Measurements from ENCODE around the gene KIF16B.
"Not testable (repeated sequence)": the region's sequence is repeated elsewhere in the genome, so short reads cannot be mapped to it uniquely, and the experiment has no call there.

KIF16B gene

DNA sequence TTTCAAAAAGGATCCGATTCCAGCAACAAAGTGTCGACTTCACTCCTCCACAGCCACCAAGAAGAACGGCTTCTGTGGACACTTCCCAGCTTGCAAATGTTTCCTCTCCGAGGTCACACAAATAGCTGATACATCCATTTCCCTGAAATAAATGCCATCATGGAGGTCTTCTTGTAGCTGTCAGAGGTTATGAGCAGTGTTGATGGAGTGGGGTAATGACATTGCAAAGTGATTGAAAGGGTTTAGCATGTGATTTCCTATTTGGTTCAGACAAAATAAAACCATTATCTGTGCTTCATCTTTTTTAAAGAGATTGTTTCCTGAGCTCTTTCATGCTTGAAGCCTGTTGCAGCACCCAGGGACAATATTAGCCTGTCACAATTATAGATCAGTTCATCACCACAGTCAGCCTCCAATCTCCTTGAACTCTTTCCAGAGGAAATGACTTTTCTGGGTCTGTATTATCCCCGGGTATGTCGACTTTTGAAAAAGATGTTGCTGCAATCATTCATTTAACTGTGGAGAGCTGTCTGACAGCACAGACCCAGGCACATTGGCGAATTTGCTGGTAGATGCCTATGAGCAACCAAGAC is 16.9 kb upstream of the KIF16B start:
- DNase-seq: no peak

DNA sequence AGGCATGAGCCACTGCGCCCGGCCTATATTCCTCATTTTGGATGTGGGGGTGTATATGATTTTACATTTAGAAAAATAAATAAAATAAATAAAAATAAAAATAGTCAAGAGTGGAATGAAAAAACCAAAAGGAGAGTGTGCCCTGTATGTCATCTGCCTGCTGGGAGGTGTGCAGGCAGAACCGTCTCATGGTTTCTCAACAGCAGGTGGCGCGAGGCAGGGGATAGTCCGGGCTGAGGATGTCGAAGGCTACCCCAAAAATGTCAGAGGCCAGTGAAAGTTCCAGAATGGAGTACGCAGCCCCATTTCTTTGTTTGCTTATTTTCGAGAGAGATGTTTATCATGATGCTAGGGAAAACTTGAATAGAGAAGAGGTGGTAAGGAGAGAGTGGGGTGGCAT is 16.4 kb upstream of the KIF16B start:
- DNase-seq: no peak

DNA sequence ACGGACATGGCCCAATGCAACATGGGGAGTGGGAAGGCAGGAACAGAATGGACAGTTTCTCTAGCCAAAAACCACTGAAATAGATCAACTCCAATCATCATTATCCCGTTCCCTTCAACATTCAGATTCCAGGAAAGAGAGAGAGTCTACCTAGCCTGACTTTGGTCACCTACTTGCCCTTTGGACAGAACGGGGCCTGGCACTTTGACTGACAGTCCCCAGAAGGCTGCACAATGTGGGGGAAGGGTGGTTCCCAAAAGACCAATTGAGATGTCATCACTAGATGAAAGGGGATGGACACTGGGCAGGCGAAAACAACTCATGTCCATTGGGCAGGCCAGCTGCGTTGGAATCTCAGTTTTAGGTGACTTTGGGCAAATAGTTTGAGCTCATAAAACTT is 15.0 kb upstream of the KIF16B start:
- DNase-seq: no peak

DNA sequence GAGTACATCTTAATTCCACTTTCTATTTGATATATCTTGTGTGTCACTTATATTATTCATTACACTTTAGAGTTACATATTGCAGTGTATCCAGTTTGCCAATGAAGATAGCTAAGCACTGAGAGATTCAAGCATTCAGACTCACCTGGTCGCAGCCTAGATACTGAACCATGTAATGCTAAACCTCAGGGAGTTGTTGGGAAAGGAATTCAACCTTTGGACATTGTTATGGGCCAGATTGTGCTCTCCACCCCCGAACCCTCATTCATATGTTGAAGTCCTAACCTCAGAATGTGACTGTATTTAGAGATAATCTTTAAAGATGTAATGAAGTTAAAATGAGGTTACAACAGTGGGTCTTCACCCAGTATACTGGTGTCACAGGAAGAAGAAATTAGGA is 13.8 kb upstream of the KIF16B start:
- DNase-seq: no peak

DNA sequence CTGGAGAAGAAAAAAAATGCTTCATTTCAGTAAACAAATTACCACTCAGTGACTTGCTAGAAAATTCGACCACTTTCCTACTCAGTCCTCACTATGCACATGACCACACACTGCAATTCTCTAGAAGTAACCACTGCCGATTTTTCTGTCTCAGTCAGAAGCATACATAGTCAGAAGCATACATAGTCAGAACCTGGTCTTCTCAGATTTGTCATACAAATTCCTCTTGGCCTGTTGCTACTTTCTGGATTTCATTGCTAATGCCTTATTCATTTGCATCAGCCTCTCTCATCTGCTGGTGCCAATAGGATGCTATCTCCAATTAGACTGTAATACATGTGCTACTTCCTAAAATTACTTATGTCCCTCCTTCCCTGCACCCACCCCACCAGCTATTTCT is 10.2 kb upstream of the KIF16B start:
- DNase-seq: no peak

DNA sequence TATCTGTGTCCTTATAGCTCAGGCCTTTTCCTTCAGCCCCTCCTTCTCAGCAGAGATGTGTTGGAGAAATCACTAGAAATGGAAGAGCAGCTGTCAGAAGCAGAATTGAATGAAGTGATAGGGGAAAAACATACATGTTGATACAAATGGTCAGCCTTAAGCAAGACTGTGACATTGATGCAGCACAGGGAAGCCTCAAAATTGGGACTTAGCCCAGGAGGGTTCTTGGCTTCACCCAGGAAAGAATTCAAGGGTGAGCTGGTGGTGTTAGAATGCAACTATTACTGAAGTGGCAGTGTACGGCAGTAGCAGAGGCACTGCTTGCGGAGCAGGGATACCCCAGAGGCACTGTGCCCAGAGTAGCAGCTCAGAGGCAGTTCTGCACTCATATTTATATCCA is 8.0 kb upstream of the KIF16B start:
- no peak for DNase-seq

DNA sequence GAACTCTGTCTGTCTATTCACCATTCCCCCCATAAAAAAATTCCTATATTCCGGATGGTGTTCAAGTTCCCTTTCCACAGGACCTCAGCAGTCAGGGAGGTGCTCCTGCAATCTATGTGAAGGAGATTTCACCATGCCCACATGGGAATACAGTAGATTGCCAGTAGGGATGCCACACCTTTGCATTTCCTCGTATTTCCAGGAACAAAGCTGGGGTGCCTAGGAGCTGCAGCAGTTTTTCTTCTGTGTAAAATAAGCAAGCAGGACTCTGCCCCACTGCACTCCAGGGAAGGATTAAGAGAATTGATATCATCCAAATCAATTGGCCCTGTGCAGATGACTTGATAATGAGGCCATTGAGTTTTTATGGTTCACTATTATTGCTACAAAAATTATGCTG is 7.4 kb upstream of the KIF16B start:
- no peak for DNase-seq

DNA sequence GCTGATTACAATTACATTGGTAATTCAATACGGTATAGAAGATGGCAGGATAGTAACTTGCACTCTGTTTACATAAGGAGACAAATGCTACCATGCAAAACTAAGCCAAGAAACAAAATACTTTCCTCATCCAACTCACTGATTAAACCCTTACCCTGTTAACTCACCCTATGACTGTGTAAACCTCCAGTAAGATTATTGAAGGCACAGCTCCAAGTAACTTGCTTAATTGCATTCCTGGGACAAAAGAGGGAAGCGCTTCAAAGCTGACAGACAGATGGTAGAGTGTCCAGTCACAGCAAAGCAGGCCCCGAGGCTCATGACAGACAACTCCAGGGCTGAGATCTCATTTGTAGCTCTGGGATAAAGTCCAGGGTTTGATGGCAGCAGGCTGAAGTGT is 6.9 kb upstream of the KIF16B start:
- no peak for DNase-seq

DNA sequence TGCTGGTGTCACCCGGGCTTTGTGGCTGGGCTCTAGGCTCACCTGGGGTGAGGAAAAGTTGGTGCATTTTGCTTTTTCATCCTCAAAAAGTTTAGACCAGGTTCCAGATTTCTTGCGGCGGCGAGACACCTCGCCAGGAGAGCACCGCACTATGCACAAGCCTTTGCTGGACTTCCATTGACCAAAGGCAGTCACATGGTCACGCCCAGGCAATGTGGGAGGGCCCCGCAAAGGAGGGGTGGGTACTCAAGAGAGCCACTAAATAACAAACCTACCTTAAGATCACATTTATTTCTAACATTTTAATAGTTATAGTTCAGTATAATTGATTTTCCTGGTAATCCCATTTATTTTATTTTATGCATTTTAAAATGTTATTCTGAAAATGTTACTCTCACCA is 3.0 kb upstream of the KIF16B start:
- no peak for DNase-seq

DNA sequence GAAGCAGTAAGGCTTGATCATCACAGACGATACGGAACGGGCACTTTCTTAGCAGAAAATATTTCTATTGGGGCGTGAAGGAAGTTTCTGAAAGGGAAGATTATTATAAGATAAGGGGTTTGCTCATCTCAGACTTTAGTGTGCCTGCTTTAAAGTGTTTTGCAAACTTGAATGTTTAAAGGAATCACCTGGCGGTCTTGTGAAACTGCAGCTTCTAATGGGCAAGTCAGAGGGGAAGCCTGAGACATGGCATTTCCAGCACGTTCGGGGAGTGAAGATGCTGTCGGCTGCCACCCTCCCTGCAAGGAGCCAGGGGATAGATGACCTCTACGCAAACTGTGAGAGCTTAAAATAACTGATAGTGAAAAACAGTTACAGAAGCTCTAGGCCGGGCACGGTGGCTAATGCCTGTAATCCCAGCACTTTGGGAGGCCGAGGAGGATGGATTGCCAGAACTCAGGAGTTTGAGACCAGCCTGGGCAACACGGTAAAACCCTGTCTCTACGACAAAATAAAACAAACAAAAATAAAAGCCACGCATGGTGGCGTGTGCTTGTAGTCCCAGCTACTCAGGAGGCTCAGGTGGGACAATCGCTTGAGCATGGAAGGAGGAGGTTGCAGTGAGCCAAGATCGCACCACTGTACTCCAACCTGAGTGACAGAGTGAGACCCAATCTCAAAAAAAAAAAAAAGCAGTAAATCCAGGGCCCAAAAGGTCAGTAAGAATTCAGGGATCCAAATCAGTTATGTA is 2.3 kb upstream of the KIF16B start:
- no peak for DNase-seq

DNA sequence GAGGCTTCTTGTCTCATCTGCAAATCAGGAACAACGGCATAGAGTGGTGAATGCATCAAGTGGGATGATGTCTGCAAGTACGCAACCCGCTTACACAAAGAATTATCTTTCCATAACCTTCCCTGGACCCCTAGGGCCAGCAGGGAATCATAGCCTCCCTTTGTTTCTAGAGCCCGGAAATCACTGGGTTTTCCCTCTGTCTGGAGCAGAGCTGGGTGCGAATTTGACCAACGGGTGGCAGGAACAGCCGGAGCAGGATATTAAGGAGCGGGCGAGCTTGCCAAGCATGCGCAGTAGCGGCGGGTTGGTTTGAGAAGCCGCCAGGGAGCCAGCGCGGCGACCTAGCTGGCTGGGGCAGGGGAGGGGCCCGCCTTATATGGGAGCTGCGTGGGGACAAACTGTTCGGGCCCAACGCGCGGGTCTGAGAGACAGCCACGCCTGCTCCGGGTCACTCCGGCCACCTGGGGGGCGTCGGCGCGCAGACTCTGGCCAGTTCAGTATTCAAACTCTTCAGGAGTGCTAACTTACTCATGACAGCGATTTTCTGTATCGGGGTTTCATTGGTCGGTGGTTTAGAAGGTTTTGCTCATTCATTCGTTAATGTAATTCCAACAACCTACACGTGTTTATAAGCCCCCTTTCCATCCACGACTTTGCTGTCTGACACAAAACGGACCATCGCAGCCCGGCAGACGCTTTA is 1.6 kb upstream of the KIF16B start:
- peak; percentile 86 to 93 (median 88) for DNase-seq

DNA sequence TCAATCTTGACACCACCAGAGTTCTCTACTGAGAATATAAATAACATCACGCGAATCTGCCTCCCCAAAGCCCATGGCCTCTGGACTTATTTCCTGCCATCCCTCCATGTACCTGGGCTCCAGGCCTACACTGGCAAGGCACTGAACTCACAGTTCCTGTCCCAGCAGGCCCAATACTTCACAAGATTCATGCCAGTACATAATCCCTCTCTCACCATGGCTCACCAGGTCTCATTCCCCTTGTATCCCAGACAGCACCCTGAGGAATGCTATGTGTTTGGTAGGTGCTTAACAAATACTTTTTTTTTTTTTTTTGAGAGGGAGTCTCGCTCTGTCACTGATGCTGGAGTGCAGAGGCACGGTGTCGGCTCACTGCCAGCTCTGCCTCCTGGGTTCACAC is 1.9 kb downstream of the KIF16B start:
- no peak for DNase-seq

DNA sequence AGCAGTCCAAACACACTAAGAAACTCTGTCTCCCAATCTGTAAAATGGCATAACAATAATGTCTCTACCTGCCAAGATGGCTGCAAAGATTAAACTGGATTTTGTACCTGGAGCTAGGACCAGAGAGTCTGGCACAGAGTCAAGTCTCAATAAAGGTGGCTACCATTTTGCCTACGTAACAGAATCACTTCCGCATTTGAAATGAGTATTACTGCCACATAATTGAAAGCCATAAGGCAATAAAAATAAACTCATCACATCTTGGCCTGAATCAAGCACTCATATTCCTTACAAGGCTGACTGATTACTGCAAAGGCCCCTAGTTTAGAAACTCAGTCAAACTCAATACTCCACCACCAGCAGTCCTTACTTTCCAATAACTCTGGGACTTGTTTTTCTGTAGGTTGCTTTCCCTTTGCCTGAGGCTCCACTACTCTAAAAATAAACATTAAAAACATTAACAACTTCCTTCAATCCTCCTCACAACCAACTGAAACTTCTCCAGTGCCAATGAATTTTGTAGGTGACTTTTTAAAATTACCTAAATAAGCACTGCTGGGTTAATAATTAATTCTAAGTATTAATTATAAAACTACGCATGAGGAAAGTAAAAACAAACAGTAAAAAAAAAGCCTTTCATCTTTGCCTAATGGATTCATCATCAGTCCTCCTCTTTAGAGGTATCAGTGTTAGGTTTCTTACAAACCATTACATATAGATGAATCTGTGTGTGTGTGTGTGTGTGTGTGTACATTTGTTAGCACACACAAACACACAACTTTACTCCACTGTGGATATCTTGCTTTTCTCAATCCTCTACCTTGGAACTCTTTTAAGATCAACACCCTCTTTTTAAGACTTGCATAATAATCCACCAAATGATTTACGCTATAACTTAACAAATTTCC is 3.7 kb downstream of the KIF16B start:
- peak in 1 of 4 experiments; percentile 11 for DNase-seq

DNA sequence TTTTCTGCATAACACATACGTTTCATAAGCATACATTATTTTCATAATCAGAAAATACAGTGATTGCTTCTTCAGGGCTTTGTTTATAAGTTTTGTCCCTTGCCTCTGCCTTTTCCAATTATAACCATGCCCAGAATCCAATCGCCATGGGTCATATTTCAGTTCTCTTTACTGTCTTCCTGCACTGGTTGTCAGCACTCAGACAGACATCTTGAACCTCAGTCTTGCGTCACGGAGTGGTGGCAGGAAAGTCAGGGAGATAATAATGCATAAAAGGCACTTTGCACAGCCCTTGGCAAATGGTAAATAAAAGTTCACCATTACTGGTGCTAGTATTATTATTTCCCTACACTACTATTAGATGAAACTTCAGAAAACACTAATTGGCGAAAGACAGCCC is 7.2 kb downstream of the KIF16B start:
- peak in 1 of 4 experiments; percentile 5 for DNase-seq

DNA sequence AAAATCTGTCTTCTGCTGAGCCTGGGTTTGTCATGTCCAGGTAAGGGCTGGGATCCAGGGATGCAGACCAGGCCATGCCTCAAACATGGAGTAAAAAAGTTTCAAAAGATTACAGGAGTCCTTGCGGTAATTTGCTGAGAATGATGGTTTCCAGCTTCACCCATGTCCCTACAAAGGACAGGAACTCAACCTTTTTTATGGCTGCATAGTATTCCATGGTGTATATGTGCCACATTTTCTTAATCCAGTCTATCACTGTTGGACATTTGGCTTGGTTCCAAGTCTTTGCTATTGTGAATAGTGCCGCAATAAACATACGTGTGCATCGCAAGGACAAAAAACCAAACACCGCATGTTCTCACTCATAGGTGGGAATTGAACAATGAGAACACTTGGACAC is 9.2 kb downstream of the KIF16B start:
- not testable (repeated sequence) for DNase-seq

DNA sequence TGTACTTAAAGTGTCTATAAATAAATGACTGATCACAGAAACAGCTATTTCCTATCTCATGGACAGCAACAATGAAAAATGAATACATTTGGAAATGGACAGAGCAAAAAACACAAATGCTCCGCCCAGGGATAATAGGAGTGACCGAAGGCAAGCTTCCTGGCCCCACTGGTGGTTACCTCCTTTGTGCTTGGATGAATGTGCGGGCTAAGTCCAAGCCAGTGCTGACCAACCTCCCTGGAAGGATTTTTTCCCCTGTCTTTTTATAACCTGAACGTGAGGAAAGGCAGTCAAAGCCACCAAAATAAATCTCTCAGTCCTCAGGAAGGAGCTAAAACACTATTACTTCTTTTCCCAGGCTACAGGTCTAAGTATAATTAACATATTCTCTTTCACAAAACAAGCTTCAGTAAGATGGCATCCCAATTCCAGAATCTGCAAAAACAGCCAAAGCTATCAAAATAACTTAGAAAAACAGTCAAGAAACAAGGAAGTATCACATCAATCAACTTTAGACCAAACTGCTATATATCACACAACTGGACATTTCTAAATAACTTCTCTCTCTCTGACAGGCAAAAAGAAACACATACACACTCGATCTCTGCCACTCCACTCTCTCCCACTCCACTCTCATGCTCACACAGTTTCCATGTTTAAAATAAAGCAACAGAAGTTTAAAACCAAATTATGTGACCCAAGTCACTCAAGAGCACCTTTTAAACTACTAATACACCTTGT is 10.0 kb downstream of the KIF16B start:
- no peak for DNase-seq

DNA sequence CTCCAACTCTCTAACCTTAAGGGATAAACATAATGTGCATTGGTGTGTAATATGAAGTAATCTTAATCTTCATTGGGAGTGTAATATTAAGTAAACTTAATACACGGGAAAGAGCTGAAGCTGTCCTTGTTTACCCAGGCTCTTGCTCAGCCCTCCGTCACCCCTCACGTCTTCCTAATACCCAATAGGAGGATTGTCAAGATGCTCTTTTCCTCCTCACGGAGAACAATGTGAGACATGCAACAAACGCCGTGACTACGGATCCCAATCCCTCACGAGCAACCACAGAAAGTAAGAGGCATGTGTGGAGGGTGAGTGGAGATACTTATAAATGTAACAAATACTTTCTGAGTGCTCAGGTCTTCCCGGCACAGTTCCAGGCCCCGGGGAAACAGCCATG is 11.0 kb downstream of the KIF16B start:
- DNase-seq: no peak

DNA sequence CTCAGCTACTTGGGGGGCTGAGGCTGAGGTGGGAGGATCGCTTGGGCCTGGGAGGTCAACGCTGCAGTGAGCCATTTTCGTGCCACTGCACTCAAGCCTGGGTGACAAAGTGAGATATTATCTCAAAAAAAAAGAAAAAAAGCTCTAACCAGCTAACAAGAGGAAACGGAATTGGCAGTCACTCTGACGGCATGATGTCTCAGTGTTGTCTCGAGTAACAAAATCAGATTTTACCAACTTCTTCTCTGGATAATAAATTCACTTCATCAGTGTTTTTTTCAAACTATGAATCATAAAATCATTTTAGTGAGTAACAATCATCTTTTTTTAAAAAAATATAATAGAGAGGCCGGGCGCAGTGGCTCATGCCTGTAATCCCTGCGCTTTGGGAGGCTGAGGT is 12.6 kb downstream of the KIF16B start:
- DNase-seq: no peak

DNA sequence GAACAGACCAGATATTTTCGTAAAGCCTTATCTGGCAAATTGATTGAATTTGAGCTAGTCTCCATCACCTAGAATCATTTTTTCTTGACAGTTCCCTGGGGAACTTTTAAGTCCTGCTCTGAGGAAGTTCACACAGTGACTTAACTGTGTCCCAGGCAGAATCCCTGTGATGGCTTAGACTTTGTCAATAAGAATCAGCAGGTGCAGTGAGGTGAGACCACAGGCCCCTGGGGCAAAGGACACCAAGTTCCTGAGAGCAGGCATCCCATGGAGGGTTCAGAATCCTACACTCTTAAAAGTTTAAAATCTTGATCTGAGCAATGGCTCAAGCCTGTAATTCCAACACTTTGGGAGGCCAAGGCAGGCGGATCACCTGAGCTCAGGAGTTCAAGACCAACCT is 13.0 kb downstream of the KIF16B start:
- DNase-seq: no peak

DNA sequence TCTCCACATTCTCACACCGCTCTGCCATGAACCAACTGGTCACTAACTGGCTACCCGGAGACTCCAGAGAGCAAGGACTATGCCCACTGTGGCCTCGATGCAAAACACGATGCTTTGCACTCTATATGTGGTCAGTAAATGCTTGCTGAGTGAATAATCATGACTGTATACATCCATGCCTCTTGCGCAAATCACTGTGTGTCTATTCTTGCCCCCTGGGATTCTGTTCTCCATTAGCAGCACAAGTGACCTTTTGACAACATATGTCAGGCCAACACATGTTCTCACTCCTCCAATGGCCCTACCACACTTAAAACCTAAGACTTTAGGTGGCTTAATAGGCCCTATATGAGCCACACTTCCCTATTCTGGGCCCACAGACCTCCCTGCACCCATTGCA is 16.9 kb downstream of the KIF16B start:
- DNase-seq: peak; percentile 53 to 82 (median 58)

DNA sequence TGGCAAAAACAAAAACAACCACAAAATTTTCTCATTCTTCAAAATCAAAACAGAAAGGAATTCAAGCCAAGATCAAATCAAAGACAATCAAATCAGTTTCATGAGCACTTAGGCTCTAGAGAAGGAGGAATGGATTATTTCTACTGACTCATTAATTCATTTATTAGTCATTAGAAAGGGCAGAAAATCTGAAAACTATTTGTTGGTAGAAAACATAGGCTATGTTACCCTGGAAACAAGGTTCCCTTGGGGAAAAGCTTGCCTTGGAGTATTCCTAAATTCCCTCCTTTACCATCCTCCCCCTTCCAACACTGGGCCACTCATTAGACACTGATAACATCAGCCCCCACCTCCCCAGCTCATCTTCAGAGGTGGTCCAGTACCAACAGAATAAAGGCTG is 17.5 kb downstream of the KIF16B start:
- DNase-seq: no peak

All from suppressor macrophage (primary cell).